Mesenteric fat pad (tissue), 1 donor: ENCODE measurements around the gene ADAMTS15. TPM values are rescaled to one million over a fixed set of nuclear protein-coding genes. Genes with fewer than 3 reads are reported as not detected.

Source experiments
- DNase-seq: peaks from one replicate; pipeline ENCODE4 v3.0.0-alpha.2; 2020; ENCODE audit warnings: low spot score
- total RNA-seq: library from RNA; stranded (reverse); fragmentation: NEBNext Ultra II Directional; extraction: Animal tissue kit (Norgen Biotek cat#: 25700); gene quantifications from one replicate; pipeline ENCODE4 v1.2.1, GENCODE V29; 2021
- donor health status: DM: yes; HTN: yes; CAD: no.

The ADAMTS15 gene
- total RNA-seq, 1 donor from 2014 or later, result 61.2 TPM

GRCh38 chr11:130510407-130511006 is 62.1 kb downstream of the ADAMTS15 start:
- DNase-seq, result no peak

GRCh38 chr11:130511765-130512164 is 63.3 kb downstream of the ADAMTS15 start:
- no peak for DNase-seq

DNA sequence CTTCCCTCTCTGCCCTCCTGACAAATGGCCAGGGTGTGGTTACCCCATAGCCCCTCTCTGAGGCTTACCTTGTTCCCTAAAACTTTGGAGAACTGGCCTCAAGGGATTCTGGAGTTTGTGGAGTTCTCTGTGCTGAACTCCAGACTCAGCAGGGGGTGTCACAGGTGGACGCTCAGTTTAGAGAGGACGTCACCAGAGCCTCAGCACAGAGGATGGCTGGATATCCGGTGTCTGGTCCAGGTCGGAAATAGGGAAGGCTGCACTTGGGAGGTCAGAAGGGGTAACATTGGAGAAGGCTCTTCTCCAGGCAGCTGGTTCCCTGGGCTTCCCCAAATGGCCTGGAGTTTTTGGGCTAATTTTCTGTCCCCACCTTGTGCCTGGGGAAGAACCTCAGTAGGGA is 64.2 kb downstream of the ADAMTS15 start:
- no peak for DNase-seq

DNA sequence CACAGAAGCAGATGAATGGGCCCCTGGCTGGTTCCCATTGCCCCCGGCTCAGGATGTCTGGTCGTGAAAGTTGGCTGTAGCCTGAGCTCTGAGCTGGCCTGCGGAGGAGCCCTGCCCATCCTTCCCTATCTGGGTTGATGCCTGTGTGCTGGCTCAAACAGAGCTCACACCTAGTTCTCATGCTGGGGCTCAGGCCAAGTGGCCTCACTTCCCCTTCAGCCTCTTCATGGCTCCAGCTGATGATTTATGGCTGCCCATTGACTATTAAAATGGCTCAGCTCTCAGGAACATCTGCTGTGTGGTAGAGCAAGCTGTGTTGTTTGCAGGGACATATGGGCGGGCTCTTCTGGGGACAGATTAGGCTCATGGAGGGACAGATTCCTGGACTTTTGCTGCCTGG is 64.7 kb downstream of the ADAMTS15 start:
- no peak for DNase-seq

DNA sequence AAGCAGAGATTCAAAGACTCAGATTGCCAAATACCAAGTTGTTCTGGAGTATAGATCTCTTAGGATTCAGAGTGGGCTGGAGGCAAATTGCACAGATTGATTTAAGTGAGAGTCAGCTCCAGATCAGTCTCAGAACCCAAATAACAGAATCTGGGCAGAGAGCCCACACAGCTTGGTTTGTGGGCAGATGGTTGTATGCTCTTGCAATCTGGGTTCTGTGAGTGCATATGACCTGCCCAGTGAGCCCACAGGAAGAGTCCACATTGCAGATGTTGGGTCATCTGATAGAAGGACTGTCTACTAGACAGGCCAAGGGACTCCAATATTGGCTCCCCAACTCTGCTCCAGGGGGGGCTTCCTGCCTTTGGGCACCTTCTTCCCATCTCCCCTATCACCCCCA is 65.9 kb downstream of the ADAMTS15 start:
- DNase-seq, result no peak

- no peak for DNase-seq
These were observed 66.4 kb downstream of the ADAMTS15 start for GRCh38 chr11:130514851-130515250.

- no peak for DNase-seq
These were observed 67.5 kb downstream of the ADAMTS15 start for GRCh38 chr11:130515829-130516553.

GRCh38 chr11:130516554-130517505 is 68.4 kb downstream of the ADAMTS15 start:
- DNase-seq, result no peak

DNA sequence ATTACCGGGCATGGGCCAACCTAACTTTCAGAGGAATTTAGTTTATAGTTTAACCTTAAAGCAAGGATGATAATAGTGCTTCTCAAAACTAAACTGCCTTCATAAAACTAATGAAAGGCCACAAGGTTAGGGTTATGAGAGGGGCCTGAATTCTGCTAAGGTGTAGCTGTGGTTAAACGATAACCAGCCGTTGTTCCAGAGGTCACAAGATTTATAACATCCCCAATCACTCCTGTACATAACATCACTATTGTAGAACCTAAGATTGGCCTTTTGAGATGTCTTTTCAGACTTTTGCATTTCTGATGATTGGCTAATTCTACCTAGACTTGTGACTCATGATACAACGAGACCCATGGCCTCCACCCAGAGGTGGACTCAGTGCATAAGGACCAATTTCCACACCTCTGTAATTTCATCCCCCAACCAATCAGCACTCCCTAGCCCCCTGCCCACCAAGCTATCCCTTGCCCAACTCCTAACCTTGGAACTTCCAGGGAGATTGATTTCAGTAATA is 69.8 kb downstream of the ADAMTS15 start:
- no peak for DNase-seq

GRCh38 chr11:130519128-130519932 is 70.9 kb downstream of the ADAMTS15 start:
- DNase-seq, result no peak

- no peak for DNase-seq
These were observed 71.8 kb downstream of the ADAMTS15 start for GRCh38 chr11:130520271-130520671.

GRCh38 chr11:130522284-130522961 is 74.0 kb downstream of the ADAMTS15 start:
- peak; percentile 94 for DNase-seq

DNA sequence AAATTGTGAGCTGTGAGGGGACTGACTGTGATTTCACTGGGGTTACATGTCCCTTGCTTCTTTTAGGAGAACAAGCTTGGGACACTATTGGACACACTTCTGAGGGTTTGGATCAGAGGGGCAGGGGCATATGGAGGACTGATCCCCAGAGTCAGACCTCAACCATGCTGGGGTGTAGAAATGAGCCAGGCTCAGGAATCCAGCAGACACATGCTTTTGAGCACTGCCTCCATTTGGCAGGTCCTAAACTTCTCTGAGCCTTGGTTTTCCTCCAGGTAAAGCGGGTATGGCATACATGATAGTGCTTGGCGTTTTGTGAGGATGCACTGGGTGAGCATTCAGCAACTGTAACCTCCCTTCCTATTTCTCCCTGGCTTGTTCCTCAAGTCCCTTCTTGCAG is 74.7 kb downstream of the ADAMTS15 start:
- no peak for DNase-seq

DNA sequence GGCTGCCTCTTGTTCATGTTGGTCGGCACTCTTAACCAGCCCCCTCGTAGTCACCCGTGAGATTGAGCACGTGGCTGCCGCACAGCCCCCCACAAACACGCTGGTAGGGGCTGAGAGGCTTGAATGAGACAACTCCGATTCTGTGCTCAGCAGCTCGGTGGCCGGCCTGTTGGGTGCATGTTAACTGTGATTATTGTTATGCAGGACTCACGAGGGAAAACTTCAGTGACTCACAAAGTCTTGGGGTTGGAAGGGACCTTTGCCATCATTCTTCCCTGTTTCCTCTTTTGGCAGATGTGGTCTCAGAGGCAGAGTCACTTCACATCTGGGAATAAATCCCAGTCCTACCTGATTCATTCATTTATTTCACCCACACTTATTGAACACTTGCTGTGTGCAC is 75.2 kb downstream of the ADAMTS15 start:
- no peak for DNase-seq

DNA sequence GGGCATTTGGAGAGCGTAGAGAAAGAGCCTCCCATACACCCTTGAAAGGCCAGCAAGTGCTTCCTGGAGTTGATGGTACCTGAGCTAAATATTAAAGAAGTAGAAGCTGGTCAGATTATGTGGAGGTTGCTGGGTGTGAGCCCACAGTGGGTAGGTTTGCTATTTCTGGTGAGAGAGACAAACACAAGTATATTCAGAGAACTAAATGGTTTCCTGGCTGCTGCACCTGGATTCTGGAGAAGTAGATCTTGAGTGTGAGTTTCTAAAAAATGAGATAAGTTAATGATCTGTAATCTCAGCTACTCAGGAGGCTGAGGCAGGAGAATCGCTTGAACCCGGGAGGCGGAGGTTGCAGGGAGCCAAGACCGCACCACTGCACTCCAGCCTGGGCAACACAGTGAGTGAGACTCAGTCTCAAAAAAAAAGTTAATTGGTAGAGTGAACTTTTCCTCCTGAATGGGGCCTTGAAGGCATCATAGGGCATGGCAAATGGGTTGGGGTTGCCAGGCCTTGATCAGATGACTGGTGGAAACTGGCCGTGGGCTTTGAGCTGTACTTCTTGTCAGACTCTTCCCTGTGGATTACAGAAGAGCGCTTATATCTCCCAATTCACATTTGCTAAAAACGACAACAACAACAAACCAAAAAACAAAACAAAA is 75.8 kb downstream of the ADAMTS15 start:
- no peak for DNase-seq

GRCh38 chr11:130525307-130525706 is 76.9 kb downstream of the ADAMTS15 start:
- no peak for DNase-seq
